GM21576 (cell line): ENCODE measurements around the gene NEAT1.

Source experiments
- ATAC-seq: cut with Tn5 transposase; IDR thresholded peaks from one replicate; pipeline ENCODE4 v1.9.1; 2021; ENCODE audit warnings: mild to moderate bottlenecking, moderate library complexity; ENCODE audit not compliant: unreplicated experiment

NEAT1 gene

GRCh38 chr11:65422633-65423515, at the start of gene NEAT1:
Gene NEAT1 (plus strand): TSS chr11:65422798.
- no peak for ATAC-seq

GRCh38 chr11:65373839-65374580, 48.6 kb upstream of the NEAT1 start:
- no peak for ATAC-seq

DNA sequence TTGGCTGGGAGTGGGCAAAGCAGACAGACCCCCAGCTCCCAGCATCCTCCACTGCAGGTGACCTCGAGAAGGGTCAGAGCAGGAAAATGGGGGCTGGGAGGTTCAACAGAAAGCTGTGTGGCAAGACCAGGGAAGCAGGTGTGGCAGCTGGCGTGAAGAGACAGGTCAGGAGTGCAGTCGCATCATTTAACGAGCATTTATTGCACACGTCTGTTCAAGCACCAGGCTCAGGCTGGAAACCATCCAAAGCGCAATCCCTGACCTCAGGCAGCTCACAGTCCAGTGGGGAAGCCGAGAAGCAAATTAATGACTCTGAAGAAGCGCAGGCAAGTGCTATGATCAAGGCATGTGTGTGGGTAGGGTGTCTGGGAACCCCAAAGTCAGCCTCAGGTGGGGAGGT, 47.6 kb upstream of the NEAT1 start:
- ATAC-seq: no peak

DNA sequence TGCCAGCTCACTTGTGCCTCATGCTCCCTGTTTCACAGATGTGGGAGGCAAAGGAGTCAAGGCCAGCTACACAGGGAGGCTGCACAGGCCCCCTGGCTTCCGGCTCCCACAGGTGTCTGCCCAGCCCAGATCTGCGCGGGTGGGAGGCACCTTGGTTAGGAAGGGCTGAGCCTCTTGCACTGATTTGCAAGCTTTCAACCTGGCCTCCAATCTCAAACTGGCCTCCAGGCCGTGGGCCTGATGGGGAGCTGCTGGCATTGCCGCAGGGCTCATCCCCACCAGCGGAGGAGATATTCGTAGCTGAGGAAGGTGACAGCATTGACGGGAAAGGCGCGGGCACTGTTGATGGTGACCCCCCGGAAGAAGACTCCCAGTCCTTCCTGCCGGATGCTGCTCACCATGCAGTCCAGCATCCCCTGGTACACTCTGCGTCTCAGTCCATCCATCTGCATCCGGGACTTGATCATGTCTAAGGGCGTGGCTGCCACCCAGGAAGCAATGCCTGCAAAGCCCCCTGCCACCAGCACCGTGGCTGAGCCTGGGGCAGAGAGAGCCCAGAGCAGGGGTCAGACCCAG, 46.4 kb upstream of the NEAT1 start:
- ATAC-seq: no peak

- no peak for ATAC-seq
These were observed 45.6 kb upstream of the NEAT1 start for GRCh38 chr11:65377036-65377435.

DNA sequence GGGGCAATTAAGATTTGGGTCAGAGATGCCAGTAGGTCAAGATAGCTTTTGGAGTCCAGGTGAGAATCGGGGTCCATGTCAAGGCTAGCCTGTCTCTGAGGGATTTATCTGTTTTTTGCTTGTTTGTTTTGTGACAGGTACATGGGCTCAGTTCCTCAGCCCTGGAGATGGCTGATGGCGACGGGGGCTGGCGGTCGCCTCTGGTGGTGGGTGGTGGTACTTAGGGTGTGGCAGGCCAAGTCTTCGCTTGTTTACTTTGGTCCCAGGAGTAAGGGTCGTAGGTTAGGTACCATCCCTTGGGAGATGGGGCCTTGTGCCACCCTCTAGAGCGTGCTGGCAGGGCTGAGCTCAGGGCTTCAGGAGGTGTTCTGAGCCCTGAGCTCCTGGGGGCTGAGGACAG, 44.8 kb upstream of the NEAT1 start:
- ATAC-seq: no peak

GRCh38 chr11:65378208-65378927, 44.2 kb upstream of the NEAT1 start:
- ATAC-seq: no peak

- no peak for ATAC-seq
These were observed 43.5 kb upstream of the NEAT1 start for GRCh38 chr11:65378928-65379638.

GRCh38 chr11:65379698-65380459, 42.7 kb upstream of the NEAT1 start:
- no peak for ATAC-seq

DNA sequence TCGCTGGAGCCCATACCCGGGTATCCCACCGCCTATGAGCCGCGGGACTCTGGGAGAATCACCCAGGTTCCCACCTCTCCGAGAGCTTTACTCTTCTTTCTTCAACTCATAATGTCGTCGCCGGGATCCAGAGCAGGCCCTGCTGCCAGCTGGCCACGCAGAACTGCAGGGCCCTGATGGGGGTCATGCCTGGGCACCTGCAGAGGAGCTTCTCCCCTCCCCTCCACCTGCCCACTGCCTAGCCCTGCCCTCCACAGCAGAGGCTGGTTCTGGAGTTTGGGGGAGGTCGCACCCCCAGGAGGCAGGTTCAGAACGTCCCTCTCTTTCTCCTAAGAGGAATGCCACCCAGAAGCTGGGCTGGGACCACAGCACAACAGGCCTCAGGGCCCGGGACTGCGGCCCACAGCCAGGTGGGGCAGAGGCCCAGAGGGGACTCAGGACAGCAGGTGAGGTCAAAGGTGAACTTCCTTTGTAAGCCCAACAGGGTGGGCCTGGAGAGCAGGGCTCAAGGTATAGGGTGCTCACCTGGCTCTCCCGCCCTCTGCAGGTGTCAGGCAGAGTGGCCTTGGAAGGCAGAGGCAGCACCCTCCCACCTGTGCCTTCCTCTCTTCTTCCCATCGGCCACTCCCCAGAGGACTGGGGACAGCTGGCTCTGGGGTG, 42.0 kb upstream of the NEAT1 start:
- no peak for ATAC-seq

DNA sequence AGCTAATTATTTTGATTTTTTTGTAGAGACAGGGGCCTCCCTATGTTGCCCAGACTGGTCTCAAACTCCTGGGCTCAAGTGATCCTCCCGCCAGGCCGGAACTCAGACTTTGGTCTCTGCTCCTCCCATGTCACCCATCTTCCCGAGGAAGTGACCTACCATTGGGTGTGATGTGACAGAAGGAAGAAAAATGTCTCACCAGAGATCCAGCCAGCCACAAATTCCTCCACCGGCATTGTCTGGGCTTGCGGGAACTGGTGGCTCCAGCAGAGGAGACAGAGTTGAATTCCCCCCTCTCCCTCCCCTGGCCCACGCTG, 40.9 kb upstream of the NEAT1 start:
- ATAC-seq: peak; percentile 11

- ATAC-seq: peak; percentile 53
These were observed 40.4 kb upstream of the NEAT1 start, which contains the start of gene SLC25A45 for GRCh38 chr11:65382033-65382803. Gene SLC25A45 (minus strand): TSS chr11:65382646. CDS start chr11:65381951, 695 bp downstream.

- no peak for ATAC-seq
These were observed 39.7 kb upstream of the NEAT1 start for GRCh38 chr11:65382804-65383368.

- ATAC-seq: no peak
These were observed 38.8 kb upstream of the NEAT1 start for GRCh38 chr11:65383778-65384177.

- ATAC-seq: no peak
These were observed 38.2 kb upstream of the NEAT1 start for GRCh38 chr11:65384301-65384889.

DNA sequence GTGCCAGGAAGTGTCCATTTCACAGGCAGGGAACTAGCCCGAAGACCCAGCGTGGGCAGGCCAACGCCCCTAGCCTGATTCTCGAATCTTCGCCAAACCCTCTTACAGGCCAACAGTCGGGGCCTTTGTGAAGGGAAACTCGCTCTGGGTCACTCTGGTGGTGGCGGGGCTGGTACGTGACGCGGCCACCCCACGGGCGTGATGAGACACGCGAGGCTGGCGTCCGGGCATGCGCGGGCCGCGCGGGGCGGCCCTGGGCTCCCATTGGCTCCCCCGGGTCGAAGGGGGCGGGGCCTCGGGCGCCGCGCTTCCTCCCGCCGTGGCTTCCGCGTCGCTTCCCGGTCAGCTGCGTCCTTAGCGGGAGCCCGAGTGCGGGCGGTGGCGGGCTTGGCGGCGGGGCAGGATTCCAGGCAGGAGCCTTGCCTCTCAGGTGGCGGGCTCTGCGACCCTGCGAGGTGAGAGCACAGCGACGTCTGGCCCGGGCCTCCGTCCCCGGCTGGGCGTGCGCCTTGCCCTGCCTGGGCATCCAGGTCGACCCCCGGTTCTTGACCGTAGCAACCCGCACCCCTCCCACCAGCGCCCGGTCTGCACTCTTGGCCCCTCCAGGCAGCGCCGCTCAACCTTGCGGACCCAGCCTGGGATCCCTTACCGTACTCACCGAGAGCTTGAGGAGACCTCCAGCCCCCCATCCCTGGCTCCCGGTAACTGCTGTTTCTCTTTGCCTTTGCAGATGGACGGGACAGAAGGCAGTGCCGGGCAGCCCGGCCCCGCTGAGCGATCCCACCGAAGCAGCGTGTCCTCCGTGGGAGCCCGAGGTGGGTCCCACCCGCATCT, 36.1 kb upstream of the NEAT1 start, which contains the start of gene FRMD8:
Gene FRMD8 (plus strand): TSS at position 331 of the 834 bp plus-strand sequence. CDS start 400 bp downstream, at position 731.
- no peak for ATAC-seq

DNA sequence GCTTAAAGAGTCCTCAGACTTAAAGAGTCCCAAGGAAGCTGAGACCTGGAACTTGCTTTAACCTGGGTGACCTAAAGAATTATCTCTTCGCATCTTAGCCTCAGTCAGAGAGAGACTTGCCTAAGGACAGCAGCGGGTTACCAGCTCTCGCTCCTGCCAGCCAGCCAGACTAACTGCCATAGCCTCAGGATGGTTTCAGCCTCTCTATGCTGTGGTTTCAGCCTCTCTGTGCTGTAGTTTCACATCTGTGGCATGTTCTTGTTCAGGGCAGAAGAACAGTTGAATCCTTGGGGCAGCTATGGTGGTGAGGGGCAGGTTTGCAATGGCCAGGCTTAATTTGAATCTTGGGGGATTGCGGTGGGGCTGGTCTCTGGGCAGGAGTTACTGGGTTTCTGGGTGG, 33.9 kb upstream of the NEAT1 start:
- no peak for ATAC-seq
